K562 (cell line): ENCODE measurements around the gene ZNF213. TPM values are rescaled to one million over a fixed set of nuclear protein-coding genes. Genes with fewer than 3 reads are reported as not detected.

Experiments
- ATAC-seq: fragments of 200-7000 bp; cut with Tn5 transposase; 3 replicates; pipeline ENCODE4 v1.9.1; 2020; ENCODE audit warnings: moderate library complexity
- BruUV-seq: library from RNA; stranded (reverse); fragments of 400-500 nt; replicated peaks from 2 replicates; lab custom pipeline; 2021; lab: Mats Ljungman, UMichigan
- CTCF ChIA-PET: fragments of 300-600 bp; formaldehyde crosslinking; extraction: SDS; loops from one replicate; lab custom pipeline; 2021; ENCODE audit warnings: low intra/inter-chr PET ratio; lab: Yijun Ruan, JAX
- POLR2A ChIA-PET: fragments of 300-600, 350-650 bp; sonication (Branson Sonifier 250); formaldehyde crosslinking; extraction: SDS; loops from one replicate; lab custom pipeline; 2021; ENCODE audit warnings: antibody characterized with exemption, inconsistent platforms; lab: Yijun Ruan, JAX
- DNase-seq, 4 experiments: peaks; one replicate each; pipeline versions ENCODE4 v3.0.0 to v3.0.0-alpha.2; 2011 to 2018; ENCODE audit warnings: low spot score in 3 of 4, mixed read lengths in 3 of 4; ENCODE audit errors: extremely low read depth in 1 of 4
- FAIRE-seq: peaks from 2 replicates; lab custom pipeline; 2011; peaks lifted over from hg19 to GRCh38; lab: Jason Lieb, UNC
- H2AFZ ChIP-seq: 2 replicates; pipeline ENCODE4 v1.6.0; 2011; ENCODE audit warnings: low read depth, low read length, control low read depth, inconsistent platforms
- H3K27ac ChIP-seq: fragments of 200-600 bp; 3 replicates; pipeline ENCODE4 v1.8.0; 2011; ENCODE audit warnings: low read depth, mild to moderate bottlenecking, control low read depth, inconsistent platforms, low read length, moderate library complexity, mixed read lengths; ENCODE audit errors: extremely low read depth
- H3K27me3 ChIP-seq, 2 experiments: fragments of 300-600 bp in 1 of 2; 2 replicates in 1 of 2; 3 replicates in 1 of 2; pipeline versions ENCODE4 v1.6.0 to v1.8.0; 2011; ENCODE audit warnings: inconsistent platforms in 2 of 2, low read length in 2 of 2, mild to moderate bottlenecking in 1 of 2, mixed read lengths in 1 of 2, moderate library complexity in 1 of 2; ENCODE audit not compliant: control insufficient read depth in 2 of 2, insufficient read depth in 2 of 2
- H3K36me3 ChIP-seq: fragments of 300-600 bp; 3 replicates; pipeline ENCODE4 v1.8.0; 2011; ENCODE audit warnings: mild to moderate bottlenecking, low read length, inconsistent platforms; ENCODE audit not compliant: control insufficient read depth, insufficient read depth
- H3K4me1 ChIP-seq, 2 experiments: fragments of 200-600 bp in 1 of 2; replicated peaks in 1 of 2; 2 replicates in 1 of 2; 3 replicates in 1 of 2; pipeline versions ENCODE4 v1.5.1 to v1.8.0; 2011; ENCODE audit warnings: inconsistent platforms in 2 of 2, low read length in 2 of 2, mild to moderate bottlenecking in 1 of 2, mixed read lengths in 1 of 2, moderate library complexity in 1 of 2; ENCODE audit not compliant: control insufficient read depth in 2 of 2, insufficient read depth in 2 of 2
- H3K4me2 ChIP-seq: 2 replicates; pipeline ENCODE4 v1.6.1; 2011; ENCODE audit warnings: low read length, control low read depth, inconsistent platforms, mixed read lengths; ENCODE audit not compliant: insufficient read depth
- H3K4me3 ChIP-seq: fragments of 200-600 bp; sonication (generic), shearing (Covaris generic); 2 replicates; pipeline ENCODE4 v1.5.1; 2016; ENCODE audit warnings: control low read depth, inconsistent platforms
- H3K79me2 ChIP-seq: fragments of 200-600 bp; 3 replicates; pipeline ENCODE4 v1.8.0; 2011; ENCODE audit warnings: low read length, inconsistent platforms; ENCODE audit not compliant: control insufficient read depth, insufficient read depth
- H3K9ac ChIP-seq, 2 experiments: 2 replicates each; pipeline versions ENCODE4 v1.6.0 to v1.6.1; 2011; ENCODE audit warnings: low read depth in 2 of 2, low read length in 2 of 2, control low read depth in 1 of 2, inconsistent platforms in 1 of 2, mild to moderate bottlenecking in 1 of 2, mixed read lengths in 1 of 2; ENCODE audit not compliant: insufficient read depth in 1 of 2
- H3K9me1 ChIP-seq: one replicate; pipeline ENCODE4 v1.6.0; 2011; ENCODE audit warnings: inconsistent platforms, mild to moderate bottlenecking, low read length, moderate library complexity; ENCODE audit not compliant: control insufficient read depth, insufficient read depth
- H3K9me3 ChIP-seq: replicated peaks from 2 replicates; pipeline ENCODE4 v1.5.1; 2011; ENCODE audit warnings: low read depth, low read length, inconsistent platforms; ENCODE audit not compliant: control insufficient read depth, insufficient read depth
- H4K20me1 ChIP-seq: replicated peaks from 2 replicates; pipeline ENCODE4 v1.6.1; 2011; ENCODE audit warnings: low read length, inconsistent platforms, mixed read lengths; ENCODE audit not compliant: control insufficient read depth, insufficient read depth
- BCOR ChIP-seq: fragments of 450-650 bp; IDR thresholded peaks from 2 replicates; pipeline ENCODE4 v1.6.1; 2016
- BDP1 ChIP-seq: IDR thresholded peaks from 3 replicates; pipeline ENCODE4 v1.6.1; 2011; ENCODE audit not compliant: insufficient read length, insufficient read depth
- CBX1 ChIP-seq: sonication (generic); IDR thresholded peaks from 2 replicates; pipeline ENCODE4 v1.6.1; 2016; ENCODE audit warnings: antibody characterized with exemption, low read depth, mild to moderate bottlenecking
- CCAR2 ChIP-seq: fragments of 200-400 bp; formaldehyde crosslinking; IDR thresholded peaks from 2 replicates; pipeline ENCODE4 v1.6.1; 2017; ENCODE audit warnings: mild to moderate bottlenecking, low read depth, low read length
- FOXK2 ChIP-seq, 2 experiments: fragments of 450-650 bp; IDR thresholded peaks in 1 of 2; conservative IDR thresholded peaks in 1 of 2; 2 replicates each; pipeline ENCODE4 v1.6.1; 2016; ENCODE audit warnings: low read depth in 2 of 2, mild to moderate bottlenecking in 1 of 2
- KDM4B ChIP-seq, 2 experiments: fragments of 450-650 bp in 1 of 2; sonication (generic) in 1 of 2; IDR thresholded peaks; 2 replicates each; pipeline ENCODE4 v1.6.1; 2016 to 2017; ENCODE audit warnings: borderline replicate concordance in 2 of 2, antibody characterized with exemption in 1 of 2, low read depth in 1 of 2, mild to moderate bottlenecking in 1 of 2
- MEIS2 ChIP-seq: fragments of 450-650 bp; IDR thresholded peaks from 2 replicates; pipeline ENCODE4 v1.6.1; 2014; ENCODE audit warnings: mild to moderate bottlenecking; ENCODE audit not compliant: partially characterized antibody
- PTRF ChIP-seq: fragments of 450-650 bp; IDR thresholded peaks from 2 replicates; pipeline ENCODE4 v1.6.1; 2016; ENCODE audit warnings: mild to moderate bottlenecking, missing genetic modification characterization, missing compliant biosample characterization
- SUPT5H ChIP-seq: fragments of 450-650 bp; IDR thresholded peaks from 2 replicates; pipeline ENCODE4 v1.6.1; 2016
- TAF9B ChIP-seq: fragments of 450-650 bp; IDR thresholded peaks from 2 replicates; pipeline ENCODE4 v1.6.1; 2018; ENCODE audit warnings: mild to moderate bottlenecking; ENCODE audit not compliant: partially characterized antibody
- TCF3 ChIP-seq: sonication (generic); formaldehyde crosslinking; IDR thresholded peaks from 2 replicates; pipeline ENCODE4 v1.4.0; 2020; ENCODE audit warnings: mild to moderate bottlenecking, missing genetic modification reagents
- ZBTB40 ChIP-seq, 2 experiments: fragments of 450-650 bp in 1 of 2; sonication (generic) in 1 of 2; formaldehyde crosslinking in 1 of 2; IDR thresholded peaks; 2 replicates each; pipeline versions ENCODE4 v1.7.1 to v1.9.0; 2016 to 2022; ENCODE audit warnings: inconsistent platforms in 1 of 2, mild to moderate bottlenecking in 1 of 2, missing genetic modification reagents in 1 of 2
- ZNF134 ChIP-seq: fragments of 250-450 bp; sonication (Bioruptor Pico); conservative IDR thresholded peaks from 2 replicates; pipeline ENCODE4 v1.4.0; 2020
- WGBS: fragments of 100-300 bp; shearing (Covaris generic); methylation state at CpG from one replicate; pipeline ENCODE4 v1.1.6; 2016; ENCODE audit warnings: low coverage, mixed read lengths; ENCODE audit not compliant: insufficient coverage; ENCODE audit errors: missing lambda C conversion rate; 5-methylcytosine and 5-hydroxymethylcytosine counted together
- in situ Hi-C: fragments of 300-500 bp; cut with MboI; formaldehyde crosslinking; loops from 4 replicates; pipeline ENCODE4 v1.15.0; 2018; ENCODE audit warnings: inconsistent platforms, mixed read lengths
- intact Hi-C: fragments of 100-400 bp; cut with micrococcal nuclease; formaldehyde crosslinking; loops from 2 replicates; pipeline ENCODE4 v1.14.2; 2022
- polyA plus RNA-seq, 8 experiments: library from polyadenylated mRNA; depleted of rRNA in 4 of 8; stranded (reverse) in 5 of 8; unstranded in 3 of 8; fragments of >200 nt; fragmentation: Nextera tagmentation in 2 of 8; fragmentation: Illumina TruSeq in 1 of 8; extraction: Ambion mirVana in 2 of 8; extraction: Trizol in 1 of 8; gene quantifications; 2 replicates each; pipeline versions ENCODE4 v1.2.1 to v1.2.3, GENCODE V29; 2011 to 2014; ENCODE audit warnings: inconsistent platforms in 1 of 8, missing spikeins in 1 of 8
- total RNA-seq, 7 experiments: library from RNA; depleted of rRNA in 6 of 7; stranded (reverse); fragments of >200 nt in 6 of 7; fragmentation: Illumina TruSeq in 2 of 7; extraction: Trizol in 2 of 7; gene quantifications; 2 replicates each; pipeline versions ENCODE4 v1.2.1 to v1.2.3, GENCODE V29; 2011 to 2021; ENCODE audit warnings: low replicate concordance in 1 of 7

Gene ZNF213
- total and polyA plus RNA-seq, 9 of the 15 experiments (the other 6 are each of a cell fraction or from before 2014, with no cell fraction given): 0.49 to 10.0 (median 1.8) TPM

GRCh38 chr16:3157229-3158025 is 22.6 kb downstream of the ZNF213 start:
- H3K79me2 ChIP-seq: no peaks in the 10 kb centered on the region
- H2AFZ ChIP-seq: peak overlapping the region; percentile 89
- ATAC-seq: peak; percentile 43
- H3K4me2 ChIP-seq: peak overlapping the region; percentile 91
- H3K4me1 ChIP-seq: peaks cover 6 to 47% of the 10 kb centered on the region in 2 experiments; a peak in 4 of 5 replicates
- peak overlapping the region; percentile 65 for H3K27ac ChIP-seq
- no peaks in the 10 kb centered on the region for H3K36me3 ChIP-seq
- intact Hi-C loops (loop anchor here (10.0 kb wide), 1 partner anchor 107 kb away; no protein-coding TSS in a partner anchor), in situ Hi-C loops (no loop called here)
- peak overlapping the region; percentile 69 for H3K4me3 ChIP-seq
- ChIA-PET POLR2A (interaction anchor here (0.6 to 1.5 kb wide), 8 partner anchors 10 to 130 kb away, joined by 3 to 5 read pairs (median 4); partner anchors contain the start of gene ZNF213), CTCF (no interaction called here)
- no peaks in the 10 kb centered on the region for H3K9me1 ChIP-seq
- no peaks in the 10 kb centered on the region for H3K27me3 ChIP-seq
- WGBS: under 1% methylated on average over 57 of the region's 59 CpGs
- TSS peak; percentile 99 for BruUV-seq
- FAIRE-seq: peak; percentile 95
- H4K20me1 ChIP-seq: 0 out of 2 replicates have a peak, but pooled peaks cover 2% of the 10 kb centered on the region
- peak; percentile 47 to 94 (median 62) for DNase-seq
- no peaks in the 10 kb centered on the region for H3K9me3 ChIP-seq
- H3K9ac ChIP-seq: peak overlapping the region; percentile 68 to 92
- no peak for TF ChIP-seq ZNF134 (CRISPR knock-in tag)
- TF ChIP-seq TAF9B: no peak
- peak; percentile 63 for TF ChIP-seq BDP1
- peak in 1 of 2 experiments; percentile 20; a peak in 1 of 4 replicates for TF ChIP-seq KDM4B (IDR thresholded peaks at IDR 0.05; ENCODE audit: borderline replicate concordance in 2 of 2, low read depth in 1 of 2)
- TF ChIP-seq CCAR2: no peak
- TF ChIP-seq TCF3 (CRISPR knock-in tag): no peak
- TF ChIP-seq FOXK2 (conservative IDR thresholded peaks at IDR 0.05 in 1 of 2, IDR thresholded peaks at IDR 0.05 in 1 of 2; ENCODE audit: low read depth in 2 of 2): peak in 1 of 2 experiments; percentile 13; a peak in 3 of 4 replicates
- TF ChIP-seq BCOR: no peak
- no peak for TF ChIP-seq MEIS2
- TF ChIP-seq CBX1: 0 out of 2 replicates have a peak, but pooled peaks have one; percentile 14
- TF ChIP-seq SUPT5H: 0 out of 2 replicates have a peak, but pooled peaks have one; percentile 21
- peak; percentile 77 for TF ChIP-seq ZBTB40 (IDR thresholded peaks at IDR 0.05)
- no peak for TF ChIP-seq ZBTB40 (CRISPR knock-in tag; IDR thresholded peaks at IDR 0.05)
- no peak for TF ChIP-seq PTRF (tag)
